Hepatocyte (in vitro differentiated cells): Measurements from ENCODE around the gene CELF4.

Experiments used
- EZH2 ChIP-seq: fragments of 200-600 bp; sonication (generic); IDR thresholded peaks from 2 replicates; pipeline ENCODE4 v1.6.1; 2016; ENCODE audit warnings: antibody characterized with exemption, mild to moderate bottlenecking, borderline replicate concordance
- EZH2phosphoT487 ChIP-seq: fragments of 200-600 bp; sonication (generic); IDR thresholded peaks from one replicate; pipeline ENCODE4 v1.6.1; 2018; ENCODE audit warnings: antibody characterized with exemption, mild to moderate bottlenecking, low read depth, moderate library complexity; ENCODE audit not compliant: unreplicated experiment, severe bottlenecking
- TF ChIP-seq, protein P1 (sequence below): fragments of 200-600 bp; sonication (generic); IDR thresholded peaks from 2 replicates; pipeline ENCODE4 v1.5.1; 2016; ENCODE audit warnings: antibody characterized with exemption, mild to moderate bottlenecking; ENCODE audit not compliant: poor library complexity

DNA sequence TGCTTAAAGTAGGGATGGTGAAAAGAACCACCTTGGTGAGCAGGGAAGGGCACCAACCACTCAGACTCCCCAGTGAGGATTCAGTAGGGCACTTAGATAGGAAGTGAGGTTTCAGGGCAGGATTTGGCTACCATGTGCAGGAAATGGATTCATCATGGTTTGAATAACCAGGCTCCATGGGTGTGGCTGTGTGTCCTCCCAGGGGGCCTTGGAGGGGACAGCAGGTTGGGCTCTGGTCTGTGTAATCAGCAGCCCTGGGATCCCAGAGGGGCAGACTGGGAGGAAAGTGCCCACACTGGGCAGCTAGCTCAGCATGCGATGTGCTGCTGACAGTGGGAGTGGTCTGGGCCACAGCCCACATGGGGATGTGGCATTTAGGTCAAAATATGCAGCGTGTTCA lies 224.6 kb downstream of the CELF4 start:
- TF ChIP-seq EZH2, result no peak
- TF ChIP-seq, protein P1, sequence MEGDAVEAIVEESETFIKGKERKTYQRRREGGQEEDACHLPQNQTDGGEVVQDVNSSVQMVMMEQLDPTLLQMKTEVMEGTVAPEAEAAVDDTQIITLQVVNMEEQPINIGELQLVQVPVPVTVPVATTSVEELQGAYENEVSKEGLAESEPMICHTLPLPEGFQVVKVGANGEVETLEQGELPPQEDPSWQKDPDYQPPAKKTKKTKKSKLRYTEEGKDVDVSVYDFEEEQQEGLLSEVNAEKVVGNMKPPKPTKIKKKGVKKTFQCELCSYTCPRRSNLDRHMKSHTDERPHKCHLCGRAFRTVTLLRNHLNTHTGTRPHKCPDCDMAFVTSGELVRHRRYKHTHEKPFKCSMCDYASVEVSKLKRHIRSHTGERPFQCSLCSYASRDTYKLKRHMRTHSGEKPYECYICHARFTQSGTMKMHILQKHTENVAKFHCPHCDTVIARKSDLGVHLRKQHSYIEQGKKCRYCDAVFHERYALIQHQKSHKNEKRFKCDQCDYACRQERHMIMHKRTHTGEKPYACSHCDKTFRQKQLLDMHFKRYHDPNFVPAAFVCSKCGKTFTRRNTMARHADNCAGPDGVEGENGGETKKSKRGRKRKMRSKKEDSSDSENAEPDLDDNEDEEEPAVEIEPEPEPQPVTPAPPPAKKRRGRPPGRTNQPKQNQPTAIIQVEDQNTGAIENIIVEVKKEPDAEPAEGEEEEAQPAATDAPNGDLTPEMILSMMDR, result no peak
- no peak for TF ChIP-seq EZH2phosphoT487
